GM13976 (cell line): ENCODE results near the gene GRIP1.

ENCODE experiments used
- DNase-seq: peaks from one replicate; pipeline ENCODE4 v3.0.0; 2012; ENCODE audit warnings: low spot score
- in situ Hi-C: fragments of 300-500 bp; cut with MboI; formaldehyde crosslinking; loops from one replicate; pipeline ENCODE4 v1.12.0; 2022; ENCODE audit warnings: low sequenced_read_pairs, mixed read lengths, inconsistent platforms; ENCODE audit not compliant: unreplicated experiment
- TF ChIP-seq, protein P1 (sequence below): IDR thresholded peaks from 2 replicates; pipeline ENCODE4 v1.5.1; 2012; ENCODE audit warnings: borderline replicate concordance, mild to moderate bottlenecking; ENCODE audit not compliant: insufficient read depth; ENCODE audit errors: extremely low read depth, missing control alignments, control extremely low read depth

The GRIP1 gene

DNA sequence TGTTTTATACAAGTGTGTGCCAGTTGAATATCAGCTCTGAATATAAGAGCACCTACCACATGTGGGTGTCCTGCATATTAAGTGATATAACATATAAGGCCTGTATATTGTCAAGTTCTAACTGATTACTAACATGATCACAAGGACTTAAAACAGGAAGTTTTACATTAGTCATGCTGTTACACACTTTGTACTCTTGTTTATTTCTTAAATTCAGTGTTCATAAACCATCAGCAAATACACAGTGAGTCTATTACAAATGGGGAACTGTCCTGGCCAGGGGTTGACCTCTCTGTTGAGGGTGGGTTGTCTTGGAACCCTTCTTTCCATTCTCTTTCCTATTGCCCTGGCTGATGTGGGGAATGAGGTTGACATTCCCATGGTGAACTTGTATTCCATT lies 357.4 kb downstream of the GRIP1 start:
- DNase-seq = no peak
- TF ChIP-seq, protein P1, sequence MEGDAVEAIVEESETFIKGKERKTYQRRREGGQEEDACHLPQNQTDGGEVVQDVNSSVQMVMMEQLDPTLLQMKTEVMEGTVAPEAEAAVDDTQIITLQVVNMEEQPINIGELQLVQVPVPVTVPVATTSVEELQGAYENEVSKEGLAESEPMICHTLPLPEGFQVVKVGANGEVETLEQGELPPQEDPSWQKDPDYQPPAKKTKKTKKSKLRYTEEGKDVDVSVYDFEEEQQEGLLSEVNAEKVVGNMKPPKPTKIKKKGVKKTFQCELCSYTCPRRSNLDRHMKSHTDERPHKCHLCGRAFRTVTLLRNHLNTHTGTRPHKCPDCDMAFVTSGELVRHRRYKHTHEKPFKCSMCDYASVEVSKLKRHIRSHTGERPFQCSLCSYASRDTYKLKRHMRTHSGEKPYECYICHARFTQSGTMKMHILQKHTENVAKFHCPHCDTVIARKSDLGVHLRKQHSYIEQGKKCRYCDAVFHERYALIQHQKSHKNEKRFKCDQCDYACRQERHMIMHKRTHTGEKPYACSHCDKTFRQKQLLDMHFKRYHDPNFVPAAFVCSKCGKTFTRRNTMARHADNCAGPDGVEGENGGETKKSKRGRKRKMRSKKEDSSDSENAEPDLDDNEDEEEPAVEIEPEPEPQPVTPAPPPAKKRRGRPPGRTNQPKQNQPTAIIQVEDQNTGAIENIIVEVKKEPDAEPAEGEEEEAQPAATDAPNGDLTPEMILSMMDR = no peak
- in situ Hi-C loops = no loop called here

DNA sequence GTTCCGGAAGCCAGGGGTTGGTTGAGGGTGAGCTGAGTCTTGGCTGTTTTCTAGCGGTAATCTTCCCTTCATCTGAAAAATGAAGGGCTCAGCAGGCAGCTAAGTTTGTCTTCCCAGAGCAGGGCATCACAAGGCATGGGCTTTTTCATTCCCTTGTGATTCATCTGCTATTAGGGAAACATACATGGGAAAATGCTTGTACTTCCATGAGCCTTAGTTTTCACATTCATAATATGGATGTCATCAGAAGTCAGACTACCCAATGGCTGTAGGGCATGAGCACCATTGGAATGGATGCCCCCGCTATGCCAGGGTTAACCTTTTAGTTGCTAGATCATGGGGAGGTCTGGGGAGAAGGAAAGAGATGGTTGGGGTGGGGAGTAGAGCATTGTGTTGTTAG lies 357.9 kb downstream of the GRIP1 start:
- in situ Hi-C loops = no loop called here
- TF ChIP-seq, protein P1 = no peak
- DNase-seq = no peak

DNA sequence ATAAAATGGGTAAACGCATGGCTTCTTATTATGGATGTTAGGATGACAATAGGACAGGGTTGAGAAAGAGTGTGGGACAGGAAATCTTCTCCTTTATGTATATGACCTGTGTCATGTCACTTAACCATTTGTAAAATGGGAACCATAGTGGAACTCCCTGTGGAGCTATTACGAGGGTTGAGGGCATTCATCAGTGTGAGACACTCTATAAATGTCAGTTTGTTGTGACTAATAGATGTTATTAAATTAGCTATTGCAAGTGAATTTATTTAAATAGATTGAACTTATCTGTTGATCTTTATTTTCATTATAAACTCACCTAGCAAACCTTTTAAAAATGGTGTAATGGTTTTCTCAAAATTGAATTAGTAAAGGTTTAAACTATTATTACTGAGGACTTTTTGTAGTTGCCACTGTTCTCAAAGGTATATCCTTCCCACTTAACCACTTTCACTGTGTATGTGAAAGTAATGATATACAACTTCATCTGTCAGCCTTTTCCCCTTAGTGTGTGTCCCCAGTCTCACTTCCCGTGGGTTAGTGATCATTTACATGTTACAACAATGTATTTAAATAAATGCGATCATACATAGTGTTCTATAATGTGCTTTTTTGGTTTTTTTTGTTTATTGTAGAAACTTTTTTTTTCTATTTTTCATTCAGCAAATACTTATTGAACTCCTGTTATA lies 359.5 kb downstream of the GRIP1 start:
- no peak for DNase-seq
- in situ Hi-C loops = no loop called here
- TF ChIP-seq, protein P1 = no peak

DNA sequence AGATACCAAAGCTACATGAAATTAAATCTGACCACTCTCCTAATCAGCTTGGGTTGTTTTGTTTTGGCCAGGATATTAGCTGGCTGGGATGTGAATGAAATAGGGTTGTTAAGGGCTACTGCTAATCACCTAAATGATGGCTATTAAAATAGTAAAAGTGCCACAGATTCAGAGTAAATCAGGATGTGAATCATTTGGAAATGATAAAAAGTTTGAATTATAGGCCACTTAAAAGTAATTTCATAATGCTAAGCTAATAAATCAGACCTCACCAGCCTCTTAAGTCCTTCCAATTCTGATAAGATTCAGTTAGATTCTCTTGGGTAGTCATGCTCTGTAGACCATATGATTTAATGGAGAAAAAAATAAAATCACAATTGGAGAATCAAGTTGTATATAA lies 364.6 kb downstream of the GRIP1 start:
- TF ChIP-seq, protein P1 = no peak
- in situ Hi-C loops = no loop called here

DNA sequence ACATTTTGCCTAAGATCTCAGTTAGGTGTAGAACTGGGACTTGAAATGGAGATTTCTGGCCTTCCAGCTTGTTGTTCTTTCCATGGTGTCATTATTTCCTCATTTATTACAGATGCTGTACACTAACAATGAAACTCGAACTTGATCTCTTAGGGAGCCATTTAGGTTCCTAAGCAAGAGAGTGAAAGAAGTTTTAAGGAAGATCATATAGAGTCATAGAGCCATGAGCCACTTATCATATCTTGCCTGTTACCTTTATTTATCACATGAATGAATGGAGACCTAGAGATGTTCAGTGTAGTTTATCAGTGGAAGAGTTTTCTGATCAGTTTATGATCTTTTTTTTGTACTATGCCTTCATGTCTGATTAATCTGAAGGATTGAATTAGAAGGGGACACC lies 366.7 kb downstream of the GRIP1 start:
- TF ChIP-seq, protein P1 = no peak
- no peak for DNase-seq
- in situ Hi-C loops = no loop called here

More for the DNA sequence above, 364.6 kb downstream of the GRIP1 start:
- DNase-seq = no peak

DNA sequence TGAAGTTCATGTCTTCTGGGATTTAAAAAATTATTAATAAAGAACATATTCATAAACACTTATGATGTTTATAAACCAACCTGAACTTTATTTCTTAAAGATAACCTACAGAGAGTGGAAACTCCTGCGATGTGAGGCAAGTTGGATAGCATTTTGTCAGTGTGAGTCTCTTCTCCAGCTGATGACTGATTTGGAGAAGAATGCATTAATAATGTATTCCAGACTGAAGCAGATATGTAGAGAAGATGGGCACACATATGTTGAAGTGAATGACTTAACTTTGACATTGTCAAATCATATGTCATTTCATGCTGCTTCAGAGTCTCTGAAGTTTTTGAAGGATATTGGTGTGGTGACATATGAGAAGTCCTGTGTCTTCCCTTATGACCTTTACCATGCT lies 369.3 kb downstream of the GRIP1 start:
- no peak for DNase-seq
- in situ Hi-C loops = no loop called here
- TF ChIP-seq, protein P1 = no peak
